Activated T-cell treated with anti-CD3 and anti-CD28 coated beads for 4 hours (primary cell): ENCODE results near the gene SLIT1.

Source experiments
- DNase-seq: peaks from one replicate; pipeline ENCODE4 v3.0.0-alpha.2; 2020

The SLIT1 gene

DNA sequence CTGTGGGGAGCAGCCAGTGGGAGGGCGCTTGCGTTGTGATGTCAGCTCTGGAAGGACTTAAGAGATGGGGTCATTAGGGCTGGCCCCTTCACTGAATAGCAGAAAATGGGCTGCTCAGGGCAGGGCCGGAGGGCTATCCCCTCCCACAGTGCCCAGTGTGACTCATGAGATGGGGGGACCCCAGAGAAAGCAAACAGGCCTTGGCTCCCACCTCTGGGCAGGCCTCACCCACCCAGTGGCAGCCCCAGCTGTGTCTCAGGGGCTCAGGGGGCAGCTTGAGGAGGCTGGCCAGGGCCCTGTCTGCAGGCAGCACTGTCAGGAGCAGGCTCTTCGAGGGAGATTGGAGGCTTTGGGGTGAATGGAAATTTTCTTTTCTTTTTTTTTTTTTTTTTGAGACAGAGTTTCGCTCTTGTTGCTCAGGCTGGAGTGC, 168.3 kb downstream of the SLIT1 start:
- DNase-seq, result no peak

DNA sequence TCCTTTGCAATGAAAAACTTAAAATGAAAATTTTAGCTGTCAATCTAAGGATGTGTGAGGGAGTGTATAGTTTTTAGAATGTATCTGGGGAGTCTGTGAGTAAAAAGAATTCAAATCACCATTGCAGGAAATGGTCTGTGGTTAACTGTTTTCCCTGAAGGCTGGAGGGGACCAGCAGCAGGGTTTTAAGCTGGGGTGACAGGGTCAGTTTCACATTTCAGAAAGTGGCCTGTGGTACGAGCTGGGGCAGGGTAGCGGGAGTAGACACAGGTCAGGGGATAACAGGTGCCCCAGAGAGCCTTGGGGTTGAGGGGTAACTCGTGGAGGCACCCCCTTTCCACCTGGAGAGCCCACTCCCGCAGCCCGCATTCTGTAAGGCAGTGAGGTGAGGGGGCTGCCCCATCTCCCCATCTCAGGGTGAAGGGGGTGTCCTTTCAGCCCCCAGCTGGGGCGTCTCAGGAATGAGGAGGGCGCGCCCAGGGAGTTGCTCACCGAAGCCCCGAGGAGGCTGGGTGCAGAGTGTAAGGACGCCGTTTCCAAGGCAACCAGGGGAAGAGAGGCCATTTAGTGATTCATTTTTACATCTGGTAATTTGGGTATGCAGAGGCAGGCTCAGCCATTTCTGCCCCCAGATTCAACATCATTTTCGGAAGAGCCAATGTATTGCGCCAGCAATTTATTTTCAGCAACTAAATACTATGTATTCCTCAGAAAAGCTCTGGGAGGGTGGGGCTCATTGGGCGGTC, 168.9 kb downstream of the SLIT1 start:
- no peak for DNase-seq

DNA sequence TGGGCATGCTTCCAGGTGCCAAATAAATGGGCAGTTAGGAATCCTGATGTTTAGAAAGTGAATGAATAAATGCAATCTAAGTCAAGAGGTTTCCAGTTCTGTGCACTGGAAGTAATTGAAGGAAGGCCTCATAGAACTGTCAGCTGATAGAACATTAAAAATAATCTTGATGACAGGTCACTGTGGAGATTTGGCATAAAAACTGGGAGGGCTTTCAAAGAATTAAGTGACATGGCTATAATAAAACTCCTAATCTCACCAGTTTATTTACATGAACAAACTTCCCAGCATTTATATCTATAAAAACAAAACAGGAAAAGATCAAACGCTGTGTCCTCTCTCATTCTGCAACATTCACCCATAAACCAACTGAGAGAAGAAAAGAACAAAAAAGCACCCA, 170.5 kb downstream of the SLIT1 start:
- no peak for DNase-seq

DNA sequence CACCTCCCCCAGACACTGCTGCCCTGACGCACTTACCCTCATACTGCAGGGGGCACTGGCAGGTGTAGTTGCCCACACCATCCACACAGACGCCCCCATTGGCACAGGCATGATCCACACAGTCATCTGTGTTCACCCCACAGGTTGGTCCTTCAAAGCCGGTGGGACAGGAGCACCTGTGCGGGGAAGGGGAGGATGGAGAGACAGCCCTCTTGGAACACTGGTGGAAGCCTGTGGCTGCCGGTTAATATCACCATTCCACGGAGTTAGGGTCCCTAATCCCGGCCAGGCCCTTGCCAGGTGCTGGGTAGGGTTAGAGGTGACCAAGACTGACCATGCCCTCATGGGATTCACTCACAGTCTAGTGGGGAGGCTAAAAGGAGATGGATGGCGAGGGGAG, 171.8 kb downstream of the SLIT1 start:
- DNase-seq, result no peak

DNA sequence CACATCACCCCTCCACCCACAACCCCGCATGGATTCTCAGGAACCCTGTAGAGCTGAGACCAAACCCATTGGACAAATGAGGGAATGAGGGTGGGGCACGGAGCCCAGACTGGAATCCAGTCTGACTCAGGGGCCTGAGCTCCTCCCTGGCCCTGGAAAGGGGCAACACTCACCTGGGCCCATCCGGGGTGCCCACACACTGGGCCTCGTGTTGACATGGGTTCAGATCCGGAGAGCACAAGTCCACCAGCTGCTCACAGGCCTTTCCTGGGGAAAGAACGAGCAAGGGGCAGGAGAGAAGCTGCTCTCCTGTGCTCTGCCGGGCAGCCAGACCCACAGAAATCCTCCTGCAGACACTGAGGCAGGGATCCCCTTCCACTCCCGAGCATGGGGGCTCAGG, 172.2 kb downstream of the SLIT1 start:
- DNase-seq, result no peak

DNA sequence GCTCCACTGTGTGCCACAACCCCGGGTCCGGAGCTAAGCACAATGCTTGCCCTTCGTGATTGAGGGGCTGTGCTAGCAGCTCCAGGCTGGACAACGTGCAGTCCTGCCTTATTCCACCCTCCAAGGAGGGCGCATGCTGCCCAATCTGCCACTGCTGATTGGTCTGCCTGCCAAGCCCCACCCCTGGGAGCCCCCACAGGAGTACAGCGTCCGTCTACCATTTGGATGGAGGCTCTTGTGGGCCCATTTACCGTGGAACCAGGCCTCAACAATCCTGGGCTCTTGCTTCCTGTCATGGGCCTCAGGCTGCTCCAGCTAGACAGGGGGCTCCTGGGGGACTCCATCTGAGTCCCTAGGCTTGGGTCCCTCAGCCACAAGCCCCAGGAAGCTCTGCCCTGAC, 173.3 kb downstream of the SLIT1 start:
- DNase-seq, result no peak

DNA sequence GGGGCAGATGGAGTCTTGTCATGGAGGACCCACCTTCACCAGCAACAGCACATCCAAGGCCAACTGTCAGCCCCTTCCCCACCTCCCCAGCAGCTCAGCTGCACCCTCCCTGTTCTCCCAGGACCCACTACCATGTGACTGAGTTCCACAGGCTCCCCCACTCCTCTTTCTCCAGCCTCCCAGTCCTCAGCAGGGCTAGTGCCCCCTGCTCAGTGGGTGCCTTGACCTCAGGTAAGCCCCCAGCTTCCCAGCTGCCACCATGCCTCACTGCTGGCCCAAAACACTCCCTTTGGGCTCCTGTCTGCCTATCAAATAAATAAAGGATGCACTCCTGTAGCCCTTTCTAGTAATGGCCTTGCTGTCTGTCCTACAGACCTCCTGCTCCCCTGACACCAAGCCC, 174.4 kb downstream of the SLIT1 start:
- DNase-seq, result no peak

DNA sequence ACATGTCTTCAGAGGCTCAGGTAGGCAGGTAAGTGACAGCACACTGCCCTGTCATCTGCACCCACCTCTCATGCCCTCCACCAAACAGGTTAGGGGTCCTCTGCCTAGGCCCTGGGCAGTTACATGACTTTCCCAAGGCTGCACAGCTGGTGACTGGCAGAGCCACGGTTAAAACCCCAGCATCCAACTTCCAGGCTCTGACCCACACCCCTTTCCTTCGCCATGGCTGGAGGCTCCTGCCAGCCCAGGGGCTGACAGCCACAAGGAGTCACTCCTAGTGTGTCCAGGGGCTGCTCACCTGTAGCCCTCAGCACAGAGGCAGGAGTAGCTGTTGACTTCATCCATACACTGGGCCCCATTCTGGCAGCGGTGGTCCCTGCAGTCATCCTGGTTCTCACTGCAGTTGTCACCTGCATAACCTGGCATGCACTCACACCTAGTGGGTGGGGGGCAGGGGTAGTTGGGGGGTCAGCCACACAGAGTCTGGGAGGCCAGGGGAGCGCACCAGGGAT, 175.0 kb downstream of the SLIT1 start:
- DNase-seq, result no peak

DNA sequence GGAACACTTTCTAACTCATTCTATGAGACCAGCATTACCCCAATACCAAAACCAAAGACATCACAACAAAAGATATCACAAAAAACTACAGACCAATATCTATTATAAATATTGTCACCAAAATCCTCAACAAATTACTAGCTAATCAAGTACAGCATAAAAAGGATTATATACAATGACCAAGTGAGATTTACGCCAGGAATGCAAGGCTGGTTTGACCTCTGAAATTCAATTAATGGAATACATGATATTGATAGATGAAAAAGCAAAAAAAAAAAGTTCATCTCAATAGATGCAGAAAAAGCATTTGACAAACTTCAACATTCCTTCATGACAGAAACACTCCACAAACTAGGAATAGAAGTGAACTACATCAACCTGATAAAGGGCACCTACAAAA, 178.3 kb downstream of the SLIT1 start:
- DNase-seq, result no peak

DNA sequence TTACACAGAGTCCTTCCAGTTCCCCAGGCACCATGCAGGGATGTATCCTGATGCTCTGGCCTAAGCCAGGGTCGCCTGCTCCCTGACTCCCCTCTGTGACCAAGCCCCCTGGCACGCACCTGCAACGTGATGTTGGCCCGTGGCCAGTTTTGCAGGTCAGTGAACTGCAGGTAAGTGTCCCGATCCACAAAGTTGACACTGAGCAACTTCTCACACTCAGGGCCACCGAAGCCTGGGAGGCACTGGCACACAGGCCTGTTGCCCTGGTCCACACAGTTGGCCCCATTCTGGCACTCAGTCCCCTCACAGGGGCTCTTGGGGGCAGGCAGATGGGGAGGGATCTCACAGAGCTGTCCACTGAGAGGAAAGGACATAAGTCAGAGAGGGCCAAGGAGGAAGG, 179.4 kb downstream of the SLIT1 start:
- no peak for DNase-seq

DNA sequence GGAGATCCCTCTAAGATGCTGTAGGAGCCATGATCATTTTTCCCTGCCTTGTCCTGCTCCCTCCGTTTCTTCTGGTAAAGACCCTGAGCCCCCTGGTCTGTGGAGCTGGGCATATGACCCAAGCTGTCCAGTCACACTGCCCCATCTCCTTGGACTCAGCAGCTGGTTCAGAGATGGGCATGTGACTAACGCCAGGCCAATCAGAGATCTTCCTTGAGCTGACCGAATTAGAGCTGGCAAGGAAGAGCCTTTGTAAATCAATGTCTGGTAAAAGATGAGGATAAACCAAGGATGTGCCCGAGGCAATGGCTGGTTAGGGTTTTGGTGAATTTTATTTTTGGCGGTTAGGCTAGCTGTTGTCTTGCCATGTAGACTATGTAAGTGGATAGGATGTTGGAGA, 180.4 kb downstream of the SLIT1 start:
- no peak for DNase-seq

DNA sequence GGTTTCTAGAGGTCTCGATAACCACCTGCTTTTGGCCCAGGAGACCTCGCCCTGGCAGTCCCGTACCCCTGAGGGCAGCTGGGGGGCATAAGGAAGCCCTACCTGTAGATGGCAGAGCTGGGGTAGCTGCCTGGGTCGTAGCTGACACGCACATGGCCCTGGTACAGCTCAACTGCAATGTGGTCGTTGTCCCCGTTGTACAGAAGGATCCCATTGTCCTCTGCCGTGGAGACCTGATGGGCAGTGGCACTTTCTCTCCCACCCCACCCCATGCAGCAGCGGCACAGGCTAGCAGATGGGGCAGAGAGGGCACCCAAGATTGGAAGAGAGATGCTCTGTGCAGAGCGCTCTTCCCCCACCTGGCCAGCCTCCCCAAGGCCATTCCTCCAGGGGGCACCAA, 181.2 kb downstream of the SLIT1 start:
- DNase-seq, result no peak

DNA sequence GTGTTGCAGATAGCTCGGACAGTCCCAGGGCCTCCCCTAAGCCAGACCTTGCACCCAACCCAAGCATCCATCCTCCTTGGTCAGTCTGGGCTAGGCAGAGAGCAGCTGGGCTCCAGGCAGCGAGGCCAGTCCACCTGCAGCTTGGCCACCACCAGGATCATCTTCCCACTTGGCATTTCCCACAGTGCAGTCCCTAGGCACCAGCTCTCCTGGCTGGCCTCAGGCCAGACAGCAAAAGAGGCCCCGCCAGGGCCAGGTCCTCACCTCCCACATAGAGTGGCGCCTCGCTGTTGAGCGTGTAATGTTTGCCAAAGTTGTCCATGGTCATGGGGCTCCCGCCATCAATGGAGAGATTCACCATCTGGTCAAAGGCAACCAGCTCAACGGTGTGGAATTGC, 182.0 kb downstream of the SLIT1 start:
- no peak for DNase-seq

DNA sequence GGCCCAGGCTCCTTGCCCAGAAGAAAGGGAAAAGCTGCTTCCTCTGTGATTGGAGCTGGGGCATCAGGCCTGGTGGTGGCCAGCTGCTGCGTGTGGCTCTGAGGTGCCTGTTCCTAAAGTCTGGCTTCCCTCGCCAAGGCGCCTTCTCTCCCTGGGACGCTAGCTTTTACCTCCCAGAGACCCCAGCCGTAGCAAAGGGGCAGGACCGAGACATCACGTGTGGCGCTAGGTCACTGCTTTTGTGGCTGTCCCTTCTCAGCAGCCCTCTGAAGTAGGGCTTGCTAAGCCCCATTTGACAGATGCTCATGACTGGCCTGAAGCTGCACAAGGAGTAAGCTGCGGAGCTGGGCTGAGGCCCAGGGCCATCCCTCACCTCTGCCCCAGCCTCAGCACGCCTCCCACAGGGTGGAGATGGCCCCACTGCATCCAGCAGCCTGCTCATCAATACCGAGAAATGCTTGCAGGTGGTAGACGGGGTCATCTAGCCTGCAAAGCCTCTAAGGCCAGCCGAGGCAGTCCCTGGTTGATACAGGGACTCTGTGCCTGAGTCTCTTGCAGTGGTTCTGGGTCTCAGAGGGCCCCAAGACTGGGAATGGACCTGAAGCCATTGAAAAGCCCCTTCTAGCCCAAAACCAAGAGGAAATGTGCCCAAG, 182.5 kb downstream of the SLIT1 start:
- DNase-seq, result no peak

DNA sequence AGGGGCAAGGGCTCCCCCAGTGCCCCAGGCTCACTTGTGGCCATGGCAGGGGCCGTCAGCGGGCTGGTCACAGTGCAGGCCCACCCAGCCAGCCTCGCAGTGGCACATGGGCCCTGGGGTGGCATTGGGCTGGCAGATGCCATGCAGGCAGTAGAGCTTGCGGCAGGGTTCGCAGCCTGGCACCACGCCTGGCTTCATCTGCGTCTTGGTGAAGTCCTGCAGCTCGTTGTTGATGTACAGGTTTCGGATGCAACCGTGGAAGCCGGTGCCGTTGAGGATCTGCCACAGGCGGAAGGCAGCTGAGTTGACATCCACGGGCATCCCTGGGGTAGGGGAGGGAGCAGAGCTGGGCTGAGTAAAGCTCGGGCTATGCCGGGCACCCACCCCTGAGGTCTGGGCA, 183.1 kb downstream of the SLIT1 start:
- no peak for DNase-seq

DNA sequence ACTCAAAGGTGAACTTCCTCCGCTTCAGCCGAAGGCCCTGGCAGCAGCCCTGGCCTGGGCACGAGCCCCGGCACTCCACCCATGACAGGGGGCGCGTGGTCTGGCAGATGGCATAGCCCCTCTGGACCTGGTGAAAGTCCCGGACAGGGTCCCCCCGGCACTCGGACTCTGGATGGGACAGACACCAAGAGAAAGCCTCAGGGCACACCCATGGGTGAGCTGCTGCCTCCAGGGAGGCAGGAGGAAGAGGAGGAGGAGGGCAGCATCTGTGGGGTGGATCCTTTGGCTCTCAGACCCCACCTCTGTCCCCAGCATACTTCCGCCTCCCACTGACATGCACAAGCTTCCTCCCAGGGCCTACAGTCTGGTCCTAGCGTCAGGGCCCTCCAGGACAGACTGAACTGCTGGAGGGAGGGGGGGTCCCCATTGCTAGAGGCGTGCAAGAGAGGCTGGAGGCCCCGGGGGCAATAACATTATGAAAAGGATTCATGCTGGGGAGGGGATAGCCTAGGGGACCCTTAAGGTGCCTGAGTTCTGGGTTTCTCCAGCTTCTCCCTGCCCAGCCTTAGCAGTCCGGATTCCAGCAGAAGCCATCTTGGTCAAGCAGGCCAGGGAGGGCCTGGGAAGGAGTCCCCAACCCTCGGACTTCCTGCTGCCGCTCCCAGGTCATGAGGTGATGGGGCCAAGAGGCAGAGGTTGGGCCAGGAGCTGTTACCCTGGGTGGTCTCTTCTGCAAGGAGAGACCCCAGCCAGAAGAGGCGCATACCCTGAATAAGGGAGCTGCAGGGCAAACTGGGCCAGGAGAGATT, 184.4 kb downstream of the SLIT1 start:
- DNase-seq, result no peak

DNA sequence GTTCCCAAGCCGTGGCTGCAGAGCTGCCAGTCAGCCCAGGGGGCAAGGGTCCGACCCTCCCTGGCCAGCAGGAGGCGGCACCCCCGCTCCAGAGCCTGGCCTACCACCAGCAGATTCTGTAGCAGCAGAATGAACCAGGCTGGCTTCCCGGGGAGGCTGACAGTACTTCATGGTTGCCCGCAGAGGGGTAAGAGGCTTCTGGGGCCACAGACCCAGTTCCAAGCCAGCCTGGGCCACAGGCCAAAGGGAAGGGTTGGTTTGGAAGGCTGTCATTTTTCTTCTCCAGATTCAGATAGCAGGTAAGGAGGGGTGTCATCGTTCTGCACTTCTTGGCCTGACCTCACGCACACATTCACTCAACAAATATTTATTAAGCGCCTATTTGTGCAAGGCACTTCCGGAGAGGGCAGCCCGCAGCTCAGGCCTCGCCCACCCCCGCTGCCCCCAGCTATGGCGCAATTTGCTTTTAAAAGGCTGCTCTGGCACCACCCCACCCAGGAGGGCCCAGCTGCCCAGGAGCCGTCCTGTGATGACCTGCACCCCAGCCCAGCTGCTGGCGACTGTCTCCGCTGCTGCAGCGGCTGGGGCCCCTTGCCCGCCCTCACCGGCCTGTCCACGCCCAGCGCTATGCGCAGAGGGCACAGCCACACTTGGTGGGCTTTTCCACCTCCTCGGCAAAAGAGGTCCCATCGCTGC, 185.1 kb downstream of the SLIT1 start:
- no peak for DNase-seq

DNA sequence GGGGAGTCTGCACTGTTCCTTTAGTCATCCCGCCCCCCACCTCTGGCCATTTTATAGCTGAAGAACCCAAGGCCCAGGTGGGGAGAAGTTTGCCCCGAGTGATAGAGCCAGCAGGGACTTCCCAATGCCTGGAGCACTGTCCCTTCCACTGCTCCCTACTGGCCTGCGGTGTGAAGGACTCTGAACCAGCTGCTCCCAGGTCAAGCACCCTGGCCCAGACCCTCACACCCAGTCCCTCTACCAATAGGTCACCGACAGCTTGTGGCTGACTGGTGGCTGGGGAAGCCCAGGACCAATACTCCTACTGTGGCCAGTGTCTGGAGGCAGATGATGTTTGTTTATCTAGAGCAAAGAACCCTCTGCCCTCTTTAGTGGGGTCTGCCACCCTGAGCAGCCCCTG, 185.8 kb downstream of the SLIT1 start:
- no peak for DNase-seq

DNA sequence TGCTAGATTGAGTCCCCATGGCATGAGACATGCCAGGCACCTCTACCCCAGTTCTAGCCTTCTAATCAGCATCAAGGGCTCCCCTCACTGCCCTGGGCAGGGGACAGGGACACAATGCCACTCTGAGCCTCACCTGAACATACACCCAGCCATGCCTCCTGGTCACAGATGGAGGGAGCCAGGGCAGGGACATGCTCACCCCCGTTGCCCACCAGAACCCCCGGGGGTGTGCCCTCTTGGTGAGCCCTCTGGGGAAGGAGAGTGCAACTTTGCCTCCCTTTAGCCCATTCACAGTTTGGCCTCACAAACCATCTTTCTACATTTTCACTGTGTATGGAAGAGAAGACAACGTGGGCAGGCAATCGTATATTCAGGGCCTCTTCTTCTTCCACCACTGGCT, 186.4 kb downstream of the SLIT1 start:
- no peak for DNase-seq

DNA sequence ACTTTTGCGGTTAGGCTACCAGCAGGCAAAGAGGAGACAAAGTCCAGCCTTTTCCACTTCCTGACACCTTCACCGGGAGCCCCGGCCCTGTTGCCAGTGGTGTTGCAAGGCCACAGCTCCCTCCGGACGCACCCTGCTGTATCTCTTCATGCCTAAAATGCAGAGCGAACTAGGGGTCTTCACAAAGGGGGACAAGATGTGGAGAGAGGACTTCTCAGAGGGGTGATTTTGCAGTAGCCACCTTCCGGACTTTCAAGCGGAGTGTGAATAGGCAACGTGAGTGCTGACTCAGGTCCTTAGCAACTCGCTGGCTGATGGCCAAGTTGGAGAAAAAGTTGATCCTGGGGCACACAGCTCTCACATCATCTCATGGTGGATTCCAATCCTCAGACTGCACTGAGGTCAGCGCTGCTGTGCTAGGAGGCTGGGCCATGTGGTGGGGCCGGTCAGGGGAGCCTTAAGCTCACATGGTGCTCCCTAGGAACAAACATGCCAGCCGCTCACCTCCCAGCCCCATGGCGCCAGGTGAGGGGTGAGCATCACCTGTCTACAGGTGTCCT, 187.3 kb downstream of the SLIT1 start:
- no peak for DNase-seq

DNA sequence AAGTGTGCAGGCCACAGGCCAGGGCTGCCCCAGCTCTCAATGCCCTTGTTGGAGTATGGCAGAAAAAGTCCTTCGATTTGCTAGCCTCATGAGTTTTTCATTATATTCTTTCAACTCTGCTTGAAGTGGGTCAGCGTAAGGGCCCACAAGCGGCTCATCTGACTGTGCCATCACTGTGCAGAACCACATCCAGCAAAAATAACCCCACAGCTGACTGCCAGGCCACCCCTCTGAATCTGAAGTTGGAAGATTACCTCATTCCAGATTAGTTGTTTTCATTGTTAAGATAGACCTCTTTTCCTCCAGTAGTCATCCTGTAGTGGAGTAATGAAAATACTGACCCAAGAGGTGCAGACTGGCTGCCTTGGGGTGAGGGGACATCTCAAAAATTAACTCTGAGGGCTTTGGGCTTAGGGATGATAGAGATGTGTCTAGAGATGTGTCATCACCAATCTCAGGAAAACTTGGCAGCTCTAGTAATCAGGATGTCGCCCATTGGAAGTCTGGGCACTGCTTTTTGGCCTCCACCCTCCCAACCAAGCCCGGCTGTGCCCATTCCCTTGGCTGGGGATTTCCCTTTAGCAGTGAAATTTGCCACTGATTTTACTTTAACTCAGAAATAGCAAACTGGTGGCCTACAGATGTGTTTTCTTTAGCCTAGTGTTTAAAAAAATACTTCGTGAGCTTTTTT, 189.3 kb downstream of the SLIT1 start:
- no peak for DNase-seq

DNA sequence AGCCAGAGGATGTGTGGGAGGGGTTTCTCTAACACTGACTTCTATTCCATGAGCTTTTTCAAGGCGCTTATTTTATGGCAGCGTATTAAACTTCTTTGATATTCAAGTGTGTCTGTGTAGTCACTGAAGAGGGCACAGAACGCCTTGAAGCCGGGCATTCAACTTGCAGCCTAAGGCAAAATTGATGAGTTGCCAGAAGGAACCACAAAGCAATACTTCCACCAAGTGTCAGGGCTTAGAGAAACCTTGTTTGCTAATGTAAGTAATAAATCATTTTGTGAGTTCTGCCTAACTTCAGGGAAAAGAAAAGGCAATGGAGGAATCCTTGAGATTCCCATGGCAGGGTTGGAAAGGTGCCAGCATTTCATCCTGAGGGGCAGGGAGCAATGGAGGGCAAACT, 189.9 kb downstream of the SLIT1 start:
- no peak for DNase-seq
